ENCODE data around the gene BLMH.

BLMH gene

DNA sequence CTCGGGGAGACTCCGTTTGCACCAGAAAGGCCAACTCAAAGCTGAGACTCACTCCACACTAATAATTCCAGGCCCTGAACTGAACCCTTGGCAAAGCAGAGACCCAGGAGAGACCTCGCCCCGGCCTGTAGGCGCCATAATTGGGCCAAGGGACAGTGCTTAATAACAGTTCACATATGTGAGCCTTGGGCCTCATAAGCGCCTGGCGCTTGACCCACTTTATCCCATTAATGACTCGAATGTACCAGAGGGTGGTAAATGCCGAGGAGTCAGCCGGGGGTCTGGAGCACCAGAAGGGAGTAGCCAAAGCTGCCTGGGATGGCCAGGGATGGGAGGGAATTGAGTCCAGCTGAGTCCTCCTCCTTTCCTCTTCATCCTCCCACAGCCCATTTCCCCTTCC lies 80.8 kb downstream of the BLMH start:
- H3K9ac ChIP-seq (ENCODE audit: low read depth, low read length, poor library complexity, severe bottlenecking): no peak overlapping the region
- H3K36me3 ChIP-seq (ENCODE audit: insufficient read depth, low read length): no peaks in the 10 kb centered on the region
- TF ChIP-seq, protein P1, sequence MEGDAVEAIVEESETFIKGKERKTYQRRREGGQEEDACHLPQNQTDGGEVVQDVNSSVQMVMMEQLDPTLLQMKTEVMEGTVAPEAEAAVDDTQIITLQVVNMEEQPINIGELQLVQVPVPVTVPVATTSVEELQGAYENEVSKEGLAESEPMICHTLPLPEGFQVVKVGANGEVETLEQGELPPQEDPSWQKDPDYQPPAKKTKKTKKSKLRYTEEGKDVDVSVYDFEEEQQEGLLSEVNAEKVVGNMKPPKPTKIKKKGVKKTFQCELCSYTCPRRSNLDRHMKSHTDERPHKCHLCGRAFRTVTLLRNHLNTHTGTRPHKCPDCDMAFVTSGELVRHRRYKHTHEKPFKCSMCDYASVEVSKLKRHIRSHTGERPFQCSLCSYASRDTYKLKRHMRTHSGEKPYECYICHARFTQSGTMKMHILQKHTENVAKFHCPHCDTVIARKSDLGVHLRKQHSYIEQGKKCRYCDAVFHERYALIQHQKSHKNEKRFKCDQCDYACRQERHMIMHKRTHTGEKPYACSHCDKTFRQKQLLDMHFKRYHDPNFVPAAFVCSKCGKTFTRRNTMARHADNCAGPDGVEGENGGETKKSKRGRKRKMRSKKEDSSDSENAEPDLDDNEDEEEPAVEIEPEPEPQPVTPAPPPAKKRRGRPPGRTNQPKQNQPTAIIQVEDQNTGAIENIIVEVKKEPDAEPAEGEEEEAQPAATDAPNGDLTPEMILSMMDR (conservative IDR thresholded peaks at IDR 0.05; ENCODE audit: low read length): no peak
- TF ChIP-seq EZH2phosphoT487 (IDR thresholded peaks at IDR 0.05; ENCODE audit: borderline replicate concordance): no peak
- H3K4me2 ChIP-seq (ENCODE audit: low read depth, low read length, poor library complexity, severe bottlenecking): no peak overlapping the region
- no peaks in the 10 kb centered on the region for H3K9me2 ChIP-seq (replicated peaks; ENCODE audit: low read depth, low read length)
- H3K4me1 ChIP-seq (ENCODE audit: insufficient read depth, low read length, poor library complexity, severe bottlenecking): no peaks in the 10 kb centered on the region
- H3K4me3 ChIP-seq (ENCODE audit: low read length, poor library complexity, severe bottlenecking): no peak overlapping the region
- H3K79me2 ChIP-seq (ENCODE audit: insufficient read depth, low read length): no peaks in the 10 kb centered on the region
- H3K9me3 ChIP-seq (ENCODE audit: insufficient read depth, low read depth, low read length): no peaks in the 10 kb centered on the region
- H3F3A ChIP-seq (ENCODE audit: low read depth): no peaks in the 10 kb centered on the region
- H2AFZ ChIP-seq (ENCODE audit: low read length): no peak overlapping the region
- H3K27me3 ChIP-seq (ENCODE audit: insufficient read depth, low read length, poor library complexity, severe bottlenecking): no peaks in the 10 kb centered on the region
- no peaks in the 10 kb centered on the region for H4K20me1 ChIP-seq (ENCODE audit: insufficient read depth, low read length, poor library complexity, severe bottlenecking)

DNA sequence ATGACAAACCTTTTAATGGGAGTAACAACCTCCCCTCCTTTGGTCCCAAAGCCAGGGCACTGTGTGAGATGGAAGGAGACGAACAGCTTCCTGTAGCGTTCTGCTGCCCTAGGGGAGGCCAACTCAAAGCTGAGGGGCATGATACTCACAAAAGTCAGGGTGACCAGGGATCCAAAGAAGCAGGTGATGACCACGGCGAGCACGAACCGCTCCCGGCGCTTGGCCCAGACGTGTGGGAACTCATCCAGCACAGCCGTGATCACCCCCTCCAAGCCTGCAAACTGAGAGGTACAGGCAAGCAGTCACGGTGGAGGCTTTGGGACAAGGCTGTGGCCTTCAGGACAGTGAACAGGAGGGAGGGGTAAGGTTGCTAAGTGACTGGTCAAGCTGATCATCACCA lies 81.4 kb downstream of the BLMH start:
- no peaks in the 10 kb centered on the region for H3K9me2 ChIP-seq (replicated peaks; ENCODE audit: low read depth, low read length)
- no peaks in the 10 kb centered on the region for H3K9me3 ChIP-seq (ENCODE audit: insufficient read depth, low read depth, low read length)
- no peaks in the 10 kb centered on the region for H3K4me1 ChIP-seq (ENCODE audit: insufficient read depth, low read length, poor library complexity, severe bottlenecking)
- H3F3A ChIP-seq (ENCODE audit: low read depth): no peaks in the 10 kb centered on the region
- no peak for TF ChIP-seq EZH2phosphoT487 (IDR thresholded peaks at IDR 0.05; ENCODE audit: borderline replicate concordance)
- TF ChIP-seq, protein P1 (conservative IDR thresholded peaks at IDR 0.05; ENCODE audit: low read length): no peak
- H3K79me2 ChIP-seq (ENCODE audit: insufficient read depth, low read length): no peaks in the 10 kb centered on the region
- no peaks in the 10 kb centered on the region for H3K36me3 ChIP-seq (ENCODE audit: insufficient read depth, low read length)
- H4K20me1 ChIP-seq (ENCODE audit: insufficient read depth, low read length, poor library complexity, severe bottlenecking): no peaks in the 10 kb centered on the region
- no peak overlapping the region for H2AFZ ChIP-seq (ENCODE audit: low read length)
- H3K4me3 ChIP-seq (ENCODE audit: low read length, poor library complexity, severe bottlenecking): no peak overlapping the region
- no peak overlapping the region for H3K9ac ChIP-seq (ENCODE audit: low read depth, low read length, poor library complexity, severe bottlenecking)
- H3K4me2 ChIP-seq (ENCODE audit: low read depth, low read length, poor library complexity, severe bottlenecking): no peak overlapping the region
- no peaks in the 10 kb centered on the region for H3K27me3 ChIP-seq (ENCODE audit: insufficient read depth, low read length, poor library complexity, severe bottlenecking)

DNA sequence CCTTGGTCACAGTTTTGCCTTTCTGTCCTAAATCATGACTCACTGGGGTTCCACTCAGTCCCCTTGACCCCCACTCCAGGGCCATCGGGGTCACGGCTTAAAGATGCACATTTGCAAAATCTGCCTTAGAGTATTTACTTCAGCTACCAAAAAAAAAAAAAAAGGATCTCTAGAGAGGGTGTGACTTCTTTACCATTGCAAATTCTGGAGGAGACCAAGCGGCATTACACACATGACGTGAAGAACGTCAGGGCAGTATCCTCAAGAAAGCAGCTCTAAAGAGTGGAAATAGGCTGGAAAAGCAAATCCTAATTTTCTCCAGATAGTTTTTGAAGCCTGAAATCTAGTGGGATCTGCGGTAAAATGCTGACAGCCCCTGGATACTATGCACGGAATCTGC lies 81.8 kb downstream of the BLMH start:
- Histone ChIP-seq H3K4me2 (ENCODE audit: low read depth, low read length, poor library complexity, severe bottlenecking) (no peak overlapping the region), H3K4me1 (ENCODE audit: insufficient read depth, low read length, poor library complexity, severe bottlenecking) (no peaks in the 10 kb centered on the region), H3K36me3 (ENCODE audit: insufficient read depth, low read length) (no peaks in the 10 kb centered on the region), H3K9me3 (ENCODE audit: insufficient read depth, low read depth, low read length) (no peaks in the 10 kb centered on the region), H3K9ac (ENCODE audit: low read depth, low read length, poor library complexity, severe bottlenecking) (no peak overlapping the region), H4K20me1 (ENCODE audit: insufficient read depth, low read length, poor library complexity, severe bottlenecking) (no peaks in the 10 kb centered on the region), H3F3A (ENCODE audit: low read depth) (no peaks in the 10 kb centered on the region), H2AFZ (ENCODE audit: low read length) (no peak overlapping the region), H3K79me2 (ENCODE audit: insufficient read depth, low read length) (no peaks in the 10 kb centered on the region), H3K27me3 (ENCODE audit: insufficient read depth, low read length, poor library complexity, severe bottlenecking) (no peaks in the 10 kb centered on the region), H3K4me3 (ENCODE audit: low read length, poor library complexity, severe bottlenecking) (no peak overlapping the region), H3K9me2 (replicated peaks; ENCODE audit: low read depth, low read length) (no peaks in the 10 kb centered on the region)
- TF ChIP-seq, protein P1 (conservative IDR thresholded peaks at IDR 0.05; ENCODE audit: low read length): no peak
- TF ChIP-seq EZH2phosphoT487 (IDR thresholded peaks at IDR 0.05; ENCODE audit: borderline replicate concordance): no peak
